ENCODE results near the gene CDK2AP2. TPM values are rescaled to one million over a fixed set of nuclear protein-coding genes. Genes with fewer than 3 reads are reported as not detected.
"Not testable (repeated sequence)": the region's sequence is repeated elsewhere in the genome, so short reads cannot be mapped to it uniquely, and the experiment has no call there.

The CDK2AP2 gene
- total RNA-seq, 1 donor from 2014 or later = 34.8 TPM

DNA sequence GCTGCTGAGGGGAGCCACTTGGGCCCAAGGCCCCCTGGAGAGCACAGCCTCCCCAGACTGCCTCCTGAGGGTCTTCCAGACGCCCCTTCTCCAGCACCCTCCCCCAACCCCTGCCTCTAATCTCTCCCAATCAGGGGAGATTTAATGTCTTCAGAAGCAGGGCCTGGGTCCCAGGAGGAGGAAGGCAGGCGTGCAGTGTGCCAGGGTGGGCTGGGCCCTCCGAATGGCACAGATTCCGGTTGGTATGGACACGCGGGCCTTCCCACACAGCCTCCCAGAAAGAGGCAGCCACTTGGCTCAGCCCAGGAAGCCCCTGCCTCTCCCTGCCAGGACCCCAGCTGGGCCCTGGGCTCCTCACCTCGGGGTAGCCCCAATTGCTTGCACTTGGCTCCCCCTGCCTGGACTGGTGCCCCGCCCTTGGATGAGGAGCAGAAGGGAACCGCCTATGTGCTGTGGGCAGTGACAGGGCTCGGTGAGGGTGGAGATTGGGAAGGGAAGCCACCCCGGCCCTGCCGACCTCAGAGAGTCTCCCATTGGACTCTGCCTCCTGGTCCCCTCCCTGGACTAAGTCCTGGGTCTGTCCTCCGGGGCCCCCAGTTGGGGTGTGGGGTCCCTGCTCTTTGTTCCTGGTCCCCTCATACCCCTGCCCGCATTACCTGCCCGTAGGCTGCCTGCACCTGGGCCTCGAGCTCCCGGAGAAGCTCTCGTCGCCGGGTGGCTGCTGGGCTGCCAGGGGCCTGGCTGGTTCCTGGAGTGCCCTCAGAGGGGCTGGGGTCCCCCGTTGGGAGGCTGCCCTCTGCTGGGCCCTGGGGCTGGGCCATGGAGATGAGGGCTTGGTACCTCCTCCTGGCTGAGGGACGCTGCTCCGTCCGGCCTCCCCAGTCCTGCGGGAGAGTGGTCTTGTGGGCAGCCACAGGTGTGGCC, 15.9 kb upstream of the CDK2AP2 start:
- peak; percentile 26 for ATAC-seq

DNA sequence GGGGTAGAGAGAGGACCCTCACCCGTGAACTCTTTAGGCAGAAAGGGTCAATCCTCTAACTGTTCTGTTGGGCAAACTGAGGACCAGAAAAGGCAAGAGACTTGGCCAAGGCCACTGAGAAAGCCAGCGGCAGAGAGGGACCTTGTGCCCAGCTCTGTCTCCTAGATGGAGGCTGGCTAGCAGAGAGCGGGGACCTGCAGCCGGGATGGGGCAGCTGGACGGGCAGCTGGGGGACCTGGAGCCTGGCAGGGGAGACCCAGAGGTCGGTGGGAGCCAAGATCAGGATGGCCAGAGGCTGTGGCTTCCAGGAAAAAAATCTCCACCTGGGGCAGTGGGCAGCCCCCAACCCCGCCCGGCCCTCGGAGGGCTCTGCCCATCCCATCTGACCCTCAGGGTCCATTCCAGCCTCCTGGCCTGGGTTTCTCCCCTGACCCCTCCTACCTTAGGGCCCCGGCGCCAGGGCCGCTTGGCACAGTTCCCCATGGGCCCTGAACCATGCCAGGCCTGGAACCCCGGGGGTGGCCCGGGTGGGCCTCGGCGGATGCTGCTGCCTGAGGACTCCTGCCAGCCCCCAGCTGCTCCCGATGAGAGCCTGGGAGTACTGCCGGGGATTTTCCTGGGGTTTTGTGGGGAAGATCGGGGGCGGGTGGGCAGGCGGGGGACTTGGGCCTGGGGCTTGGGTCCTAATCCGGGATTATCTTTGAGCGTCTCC, 15.0 kb upstream of the CDK2AP2 start, which contains the start of gene CABP2:
Gene CABP2 (minus strand): TSS at position 603 of the 712 bp plus-strand sequence. CDS start 120 bp downstream, at position 483.
- ATAC-seq = no peak

DNA sequence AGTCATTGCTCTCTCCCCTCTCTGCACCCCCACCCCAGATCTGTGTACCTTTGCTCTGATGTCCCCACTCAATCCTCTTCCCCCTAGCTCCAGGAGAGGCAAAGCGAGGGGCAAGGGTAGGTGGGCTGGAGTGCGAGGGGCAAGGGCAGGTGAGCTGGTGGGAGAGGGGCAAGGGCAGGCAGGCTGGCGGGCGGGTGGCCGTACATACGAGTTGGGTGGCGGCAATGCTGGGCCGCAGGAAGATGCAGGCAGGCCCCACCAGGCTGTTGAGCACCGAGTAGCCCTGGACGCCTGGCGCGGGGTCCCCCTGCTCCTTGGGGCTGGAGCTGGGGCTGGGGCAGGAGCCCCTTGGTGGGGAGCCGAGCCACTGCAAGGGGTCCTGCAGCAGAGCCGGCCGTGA, 14.4 kb upstream of the CDK2AP2 start:
- ATAC-seq = no peak

DNA sequence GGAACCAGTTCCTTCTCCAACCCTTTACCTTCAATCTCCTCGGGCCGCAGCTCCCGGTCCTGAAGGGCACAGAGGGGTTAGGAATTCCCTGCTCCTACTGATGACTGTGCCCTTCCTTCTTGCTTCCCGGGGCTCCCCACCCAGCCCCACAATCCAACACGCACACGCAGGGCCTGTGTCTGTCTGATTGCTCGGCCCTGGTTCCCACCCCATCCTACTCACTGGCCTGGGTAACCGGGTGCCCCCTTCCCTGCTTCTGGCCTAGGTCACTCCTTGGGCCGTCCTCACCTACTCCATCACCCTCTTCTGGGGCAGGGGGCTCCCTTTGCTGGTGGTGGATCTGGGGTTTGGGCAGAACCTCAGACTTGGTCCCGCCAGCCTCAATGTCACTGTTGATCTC, 14.0 kb upstream of the CDK2AP2 start:
- ATAC-seq = no peak

DNA sequence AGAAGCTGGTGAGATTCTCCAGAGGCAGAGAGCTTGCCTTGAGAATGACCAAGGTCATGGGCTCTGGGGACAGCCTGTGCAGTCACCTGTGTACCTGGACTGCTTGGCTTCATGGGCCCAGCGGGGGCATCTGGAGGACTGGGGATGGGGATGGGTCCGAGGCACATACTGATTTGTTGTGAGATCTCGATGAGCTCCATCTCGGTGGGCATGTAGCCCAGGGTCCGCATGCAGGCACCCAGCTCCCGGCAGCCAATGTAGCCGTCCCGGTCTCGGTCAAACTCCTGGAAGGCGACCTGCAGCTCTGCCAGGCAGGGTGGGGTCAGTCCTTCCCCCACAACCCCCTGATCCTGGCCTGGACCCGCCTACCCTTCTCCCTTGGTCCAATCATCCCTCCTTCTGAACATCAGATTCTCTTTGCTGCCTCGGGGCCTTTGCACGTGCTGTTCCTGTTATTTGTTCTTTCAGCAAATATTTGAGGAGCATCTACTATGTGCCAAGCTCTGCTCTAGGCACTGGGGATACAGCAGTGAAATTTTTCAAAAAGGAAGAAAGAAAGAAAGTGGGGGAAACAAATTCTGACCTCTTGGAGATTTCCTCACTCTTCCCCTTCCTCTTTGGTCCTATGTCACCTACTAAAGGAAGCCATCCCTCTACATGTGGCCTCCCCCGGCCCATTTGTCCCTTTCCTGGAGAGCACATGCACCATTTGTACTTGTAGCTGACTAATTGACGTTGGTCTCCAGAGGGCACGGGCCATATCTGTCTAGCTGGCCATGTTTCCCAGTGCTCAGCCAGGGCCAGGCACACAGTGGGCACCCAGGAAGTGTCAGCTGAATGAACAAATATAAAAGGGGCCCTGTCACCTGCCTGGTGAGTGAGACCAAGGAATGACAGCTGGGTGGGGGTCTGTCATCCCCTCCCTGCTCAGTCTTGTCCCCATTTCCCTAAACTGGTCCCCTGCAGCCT, 13.2 kb upstream of the CDK2AP2 start:
- no peak for ATAC-seq

DNA sequence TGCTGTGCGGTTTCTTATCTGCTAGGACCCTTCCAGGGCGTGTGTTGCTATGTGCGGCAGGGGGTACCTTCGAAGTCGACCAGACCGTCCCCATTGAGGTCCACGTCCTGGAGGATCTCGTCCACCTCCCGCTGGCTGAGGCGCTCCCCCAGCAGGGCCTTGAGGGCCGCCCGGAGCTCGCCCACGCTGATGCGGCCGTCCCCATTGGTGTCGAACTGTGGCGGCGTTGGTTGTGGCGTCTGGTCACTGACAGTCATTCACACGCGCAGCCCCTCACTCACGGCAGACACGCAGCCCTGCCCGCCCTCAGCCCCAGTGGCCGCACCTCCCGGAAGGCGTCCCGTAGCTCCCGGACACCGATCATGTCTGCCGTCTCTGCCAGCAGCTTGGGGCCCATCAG, 11.8 kb upstream of the CDK2AP2 start:
- ATAC-seq = no peak

DNA sequence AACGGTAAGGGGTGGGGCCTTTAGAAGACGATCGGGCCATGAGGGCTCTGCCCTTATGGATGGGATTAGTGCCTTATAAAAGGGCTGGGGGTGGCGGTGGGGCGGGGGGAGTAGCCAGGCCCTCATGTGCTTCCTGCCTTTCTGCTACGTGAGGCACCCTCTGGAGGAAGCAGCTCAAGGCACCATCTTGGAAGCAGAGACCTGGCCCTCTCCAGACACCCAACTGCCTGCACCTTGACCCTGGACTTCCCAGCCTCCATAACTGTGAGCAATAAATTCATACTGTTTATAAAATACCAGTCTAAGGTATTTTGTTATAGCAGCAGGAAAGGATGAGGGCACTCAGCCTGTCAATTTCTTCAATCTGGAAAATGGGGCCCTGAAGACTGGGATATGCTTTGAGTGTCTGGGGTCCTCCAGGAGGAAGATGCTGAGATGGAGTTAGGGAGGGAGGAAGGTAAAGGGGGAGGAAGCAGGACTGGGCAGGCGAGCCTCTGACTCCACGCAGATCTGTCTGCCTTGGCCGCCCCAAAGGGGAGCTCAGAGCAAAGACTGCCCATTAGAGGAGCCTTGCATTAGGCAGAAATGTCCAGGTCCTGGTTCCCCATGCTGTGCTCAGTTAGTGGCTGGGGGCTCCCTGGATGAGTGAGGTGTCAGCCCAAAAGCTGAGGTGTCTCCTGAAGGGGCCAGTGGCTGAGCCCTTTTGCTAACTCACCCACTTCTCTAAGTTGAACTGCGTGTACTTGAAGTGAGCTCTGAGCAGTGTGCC, 10.0 kb upstream of the CDK2AP2 start:
- no peak for ATAC-seq

DNA sequence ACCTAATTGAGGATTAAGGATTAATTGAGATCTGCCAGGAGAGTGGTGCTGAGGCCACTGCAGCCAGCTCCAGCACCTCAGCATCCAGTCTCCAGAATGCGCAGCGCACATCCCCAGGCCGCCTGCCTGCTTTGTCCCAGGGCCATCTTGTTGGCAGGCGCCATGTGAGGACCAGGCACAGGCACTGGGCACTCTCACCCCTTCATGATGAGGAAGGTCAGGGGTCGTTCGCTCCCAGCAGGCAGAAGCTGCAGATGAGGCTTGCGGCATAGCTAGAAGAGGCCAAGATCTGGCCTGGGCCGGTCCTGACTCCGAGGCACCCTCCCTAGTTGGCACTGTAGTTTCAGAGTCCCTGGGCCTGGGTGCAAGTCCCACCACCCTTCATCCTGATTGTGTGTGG, 8.8 kb upstream of the CDK2AP2 start:
- no peak for ATAC-seq

DNA sequence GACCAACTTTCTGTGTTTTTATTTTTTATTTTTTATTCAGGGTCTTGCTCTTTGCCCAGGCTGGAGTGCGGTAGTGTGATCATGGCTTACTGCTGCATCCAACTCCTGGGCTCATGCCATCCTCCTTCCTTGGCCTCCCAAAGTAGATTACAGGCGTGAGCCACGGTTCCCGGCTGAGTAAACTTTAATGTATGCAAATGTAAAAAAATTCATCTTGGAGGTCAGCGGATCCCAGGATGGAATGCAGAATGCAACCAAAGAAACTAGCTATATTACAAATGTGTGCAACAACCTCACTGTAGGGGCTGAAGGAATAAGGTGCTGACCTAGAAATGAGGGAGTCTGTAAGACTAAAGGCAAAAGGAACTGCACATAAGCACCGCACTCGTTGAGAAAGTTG, 6.2 kb upstream of the CDK2AP2 start:
- no peak for ATAC-seq

DNA sequence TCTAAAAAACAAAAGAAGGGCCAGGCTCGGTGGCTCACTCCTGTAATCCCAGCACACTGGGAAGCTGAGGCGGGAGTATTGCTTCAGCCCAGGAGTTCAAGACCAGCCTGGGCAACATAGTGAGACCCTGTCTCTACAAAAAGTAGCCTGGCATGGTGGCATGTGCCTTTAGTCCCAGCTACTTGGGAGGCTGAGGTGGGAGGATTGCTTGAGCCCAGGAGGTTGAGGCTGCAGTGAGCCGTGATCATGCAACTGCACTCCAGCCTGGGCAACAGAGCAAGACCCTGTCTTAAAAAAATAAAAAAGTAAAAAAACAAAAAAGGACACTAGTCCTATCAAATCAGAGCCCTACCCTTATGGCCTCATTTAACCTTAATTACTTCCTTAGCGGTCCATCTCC, 3.6 kb upstream of the CDK2AP2 start:
- ATAC-seq = not testable (repeated sequence)

DNA sequence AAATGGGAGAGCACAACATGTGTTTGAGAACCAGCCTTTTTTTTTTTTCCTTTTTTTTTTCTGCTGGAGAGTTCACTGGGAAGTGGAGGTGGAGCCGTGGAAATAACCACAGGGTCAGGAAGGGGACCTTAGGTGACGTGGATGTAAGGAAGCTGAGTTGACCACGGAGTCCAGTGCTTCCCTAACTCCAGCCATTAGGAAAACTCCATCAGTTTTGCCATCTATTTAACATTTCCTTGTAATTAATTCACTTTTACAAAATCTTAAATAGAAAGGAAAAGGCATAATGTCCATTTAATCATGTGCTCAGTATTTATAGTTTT, 2.0 kb upstream of the CDK2AP2 start:
- no peak for ATAC-seq

DNA sequence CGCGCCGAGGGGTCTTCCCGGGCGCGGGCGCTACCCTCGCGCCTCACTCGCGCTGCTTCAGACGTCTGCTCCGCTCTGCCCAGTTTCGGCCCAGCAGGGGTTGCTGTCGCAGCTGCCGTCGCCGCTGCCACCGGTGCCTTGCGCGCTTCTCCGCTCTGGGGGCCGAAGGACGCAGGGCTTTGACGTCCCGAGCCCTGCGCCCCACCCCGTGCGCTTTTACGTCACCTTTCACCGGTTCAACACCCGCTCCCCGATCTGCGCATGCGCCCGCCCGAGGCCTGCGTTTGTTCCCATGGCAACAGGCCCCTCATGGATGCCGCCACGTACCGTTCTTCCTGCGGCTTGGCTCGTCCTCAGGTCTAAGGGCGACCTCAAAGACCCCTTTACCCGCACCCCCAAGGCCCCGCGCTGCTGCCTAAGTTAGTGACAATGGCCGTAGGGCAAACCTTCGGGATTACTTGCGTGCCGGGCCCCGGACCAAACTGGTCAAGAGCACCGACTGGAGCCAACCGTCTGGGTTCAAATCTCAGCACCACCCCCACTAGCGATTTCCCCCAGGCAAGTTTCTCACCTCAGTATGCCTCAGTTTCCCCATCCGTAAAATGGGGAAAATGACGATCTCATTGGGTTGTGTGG, 642 bp upstream of the CDK2AP2 start:
- peak; percentile 44 for ATAC-seq

DNA sequence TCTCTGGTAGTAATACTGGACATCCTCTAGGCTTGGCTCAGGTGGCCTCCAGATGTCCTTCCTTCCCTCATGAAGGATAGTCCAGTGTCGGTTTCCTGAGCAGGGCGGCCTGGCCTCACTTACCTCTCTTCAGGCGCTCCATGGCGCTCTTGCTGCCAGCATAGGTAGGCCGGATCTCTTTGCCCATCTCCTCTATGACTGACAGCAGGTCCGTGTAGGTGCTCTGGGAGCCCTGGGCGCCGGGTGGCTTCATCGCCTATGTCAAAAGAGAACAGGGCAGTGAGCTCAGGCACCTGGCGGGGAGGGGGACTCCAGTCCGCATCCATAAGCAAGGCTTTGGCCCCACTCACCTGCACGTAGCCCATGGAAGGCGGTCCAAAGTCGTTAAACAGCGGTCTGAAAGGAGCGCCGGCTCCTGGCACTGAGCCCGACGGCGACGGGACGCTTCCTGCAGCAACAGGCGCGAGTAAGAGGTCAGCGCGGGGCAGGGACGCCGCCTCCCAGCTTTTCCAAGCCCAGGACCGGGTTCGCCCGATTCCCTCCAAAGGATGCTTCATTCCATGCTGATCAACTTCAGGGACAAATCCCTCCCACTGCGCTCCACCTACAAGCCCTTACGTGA, 609 bp downstream of the CDK2AP2 start:
- ATAC-seq = no peak

DNA sequence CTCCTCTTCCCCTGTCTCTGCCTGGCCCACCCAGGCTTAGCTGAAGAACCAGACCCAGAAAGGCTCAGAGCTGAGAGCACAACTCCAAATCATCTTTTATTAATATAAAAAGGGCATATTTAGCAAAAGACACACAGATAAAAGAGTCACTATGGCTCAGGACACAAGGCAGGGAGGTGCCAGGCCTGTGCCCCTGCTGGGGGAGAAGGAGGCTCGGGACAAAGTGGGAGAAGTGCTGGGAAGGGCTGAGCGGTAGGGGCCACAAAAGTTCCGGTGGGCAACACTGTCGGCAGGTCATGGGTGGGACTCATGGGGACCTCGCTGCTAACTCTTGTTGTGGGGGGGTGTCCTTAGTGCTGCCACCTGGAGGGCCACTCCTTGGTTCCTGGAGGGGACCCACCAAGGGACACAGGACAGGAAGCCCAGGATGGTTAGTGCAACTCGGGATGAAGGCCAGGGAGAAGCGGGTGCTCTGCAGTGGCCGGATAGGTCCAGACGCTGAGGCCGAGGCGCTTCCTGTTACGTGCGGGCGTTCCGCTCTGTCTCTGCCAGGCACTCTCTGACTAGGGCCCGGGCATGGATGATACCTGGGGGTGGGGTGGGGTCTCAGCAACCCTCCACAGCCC, 1.4 kb downstream of the CDK2AP2 start:
- ATAC-seq = no peak

DNA sequence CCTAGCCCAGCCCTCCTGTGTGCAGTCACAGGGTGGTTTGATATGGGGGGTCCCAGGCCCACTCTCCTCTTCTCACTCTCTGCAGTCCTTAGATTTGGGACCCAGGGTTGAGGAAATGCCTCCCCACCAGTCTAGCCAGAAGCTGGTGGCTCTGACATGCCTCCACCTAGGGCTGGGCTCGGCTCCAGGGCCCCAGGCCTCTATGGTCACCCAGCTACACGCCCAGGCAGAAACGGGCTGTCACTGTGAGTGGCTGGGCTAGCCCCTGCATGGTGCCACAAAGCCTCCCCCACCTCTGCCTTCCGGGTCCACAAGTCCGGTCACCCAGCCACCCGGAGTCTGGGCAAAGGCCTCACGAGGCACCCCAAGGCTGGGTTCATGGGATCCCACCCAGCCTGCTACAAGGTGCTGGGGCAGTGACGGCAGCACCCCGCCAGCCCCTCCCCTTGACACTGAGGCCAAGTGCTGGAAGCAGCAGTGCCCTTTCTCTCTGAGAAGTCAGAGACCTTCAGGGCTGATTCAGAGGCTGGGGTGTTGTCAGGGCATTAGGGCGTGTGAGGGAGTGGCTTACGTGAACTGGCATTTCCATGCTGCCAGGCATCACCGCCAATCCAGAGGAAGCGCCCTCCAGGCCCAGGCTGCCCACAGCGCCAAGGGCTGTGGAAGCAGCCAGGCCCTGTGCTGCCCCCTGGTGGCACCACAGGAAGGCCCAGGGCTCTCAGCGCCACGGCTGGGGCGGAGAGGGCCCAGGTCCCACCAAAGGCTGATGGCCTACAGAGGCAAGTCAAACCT, 2.2 kb downstream of the CDK2AP2 start:
- ATAC-seq = peak; percentile 73

DNA sequence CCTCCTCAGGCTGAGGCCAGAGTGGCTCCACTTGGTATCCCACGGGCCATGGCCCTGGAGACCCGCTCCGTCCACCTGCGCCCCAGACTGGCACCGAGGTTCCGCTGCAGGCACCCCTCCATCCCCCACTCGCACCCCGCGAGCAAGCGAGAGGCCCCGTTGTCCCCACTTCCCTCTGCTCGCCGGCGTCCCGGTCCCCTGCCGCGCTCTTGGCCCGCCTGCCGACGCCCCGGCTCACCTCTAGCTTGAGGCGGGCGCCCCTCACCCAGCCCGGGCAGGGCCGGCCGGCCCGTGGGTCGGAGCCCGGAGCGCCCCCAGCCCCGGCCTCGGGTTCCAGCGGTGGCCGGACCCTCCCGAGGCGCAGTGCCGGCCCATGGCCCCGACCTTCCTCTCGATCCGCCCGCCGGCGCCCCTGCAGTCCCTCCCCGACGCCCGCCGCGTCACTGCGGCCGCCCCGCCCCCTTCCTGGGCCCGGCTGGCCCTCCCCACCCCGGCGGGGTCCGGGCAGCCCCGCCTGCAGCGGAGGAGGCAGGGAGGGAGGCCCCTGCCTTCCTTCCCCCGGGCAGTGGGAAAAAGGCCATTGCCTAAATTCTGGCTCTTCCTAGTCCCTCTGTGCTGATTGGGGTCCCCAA, 2.9 kb downstream of the CDK2AP2 start, which contains the start of gene PITPNM1:
Gene PITPNM1 (minus strand): TSS at position 414 of the 632 bp plus-strand sequence. CDS start 1,183 bp downstream, outside the sequence.
- peak; percentile 41 for ATAC-seq

DNA sequence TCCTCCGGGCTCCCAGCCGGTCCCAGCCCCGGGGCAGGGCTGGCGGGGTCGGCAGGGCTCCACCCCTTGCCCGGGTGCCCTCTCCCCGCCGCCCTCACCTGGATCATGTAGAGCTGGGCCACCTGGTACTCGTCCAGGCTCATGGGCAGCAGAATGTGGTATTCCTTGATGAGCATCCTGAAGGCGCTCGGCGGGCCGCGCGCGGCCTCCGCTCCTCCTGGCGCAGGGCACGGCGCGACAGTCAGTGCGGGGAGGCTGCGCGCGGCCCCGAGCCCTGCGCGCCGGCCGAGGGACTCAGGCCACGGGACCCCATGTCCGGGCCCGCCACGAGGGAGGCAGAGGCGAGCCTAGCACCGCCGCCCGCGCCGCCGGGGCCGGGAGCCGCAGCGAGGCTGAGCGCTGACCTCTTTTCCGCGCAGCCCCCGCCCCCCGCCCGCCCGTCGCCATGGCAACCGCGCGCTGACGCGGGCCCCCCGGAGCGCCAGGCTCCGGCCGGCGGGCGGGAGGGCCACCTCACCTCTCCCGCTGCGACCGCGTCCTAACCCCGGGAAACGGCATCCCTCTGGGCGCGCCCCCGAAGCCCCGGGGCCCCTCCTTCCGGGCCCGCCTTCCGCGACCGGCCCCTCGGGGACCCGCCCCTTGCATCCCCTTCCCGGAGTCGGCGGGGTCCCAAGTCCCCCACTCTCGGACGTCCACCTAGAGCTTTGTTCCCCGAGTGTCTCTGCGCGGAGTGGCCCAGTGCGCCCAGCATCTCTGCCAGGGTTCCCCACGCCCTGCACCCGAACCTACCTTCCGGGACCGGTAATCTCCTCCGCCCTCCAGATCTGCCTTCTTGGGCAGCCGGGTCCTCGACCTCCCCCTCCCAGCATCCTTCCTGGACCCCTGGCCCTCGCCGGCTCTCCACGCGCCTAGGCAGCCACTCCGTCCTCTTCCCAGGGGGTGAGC, 3.7 kb downstream of the CDK2AP2 start:
- no peak for ATAC-seq

All from esophagus mucosa (tissue), 1 donor.